ENCODE data around the gene CCDC127.

GRCh38 chr5:234450-234849, 16.5 kb upstream of the CCDC127 start:
- no peak for TF ChIP-seq CTCF (IDR thresholded peaks at IDR 0.05)
- TF ChIP-seq POLR2A (IDR thresholded peaks at IDR 0.05), result no peak

Data from Peyer's patch (tissue), 4 donors.